SK-N-SH (cell line): ENCODE data around the gene CHGA.

Experiments used
- TAF1 ChIP-seq: IDR thresholded peaks from 2 replicates; pipeline ENCODE4 v1.6.1; 2012; ENCODE audit warnings: low read depth, mild to moderate bottlenecking, low read length, moderate library complexity, borderline replicate concordance
- TF ChIP-seq, protein P1 (sequence below): fragments of 200-600 bp; sonication (generic); IDR thresholded peaks from 2 replicates; pipeline ENCODE4 v1.6.1; 2017; ENCODE audit warnings: antibody characterized with exemption, mild to moderate bottlenecking, moderate library complexity
- TF ChIP-seq, protein P2 (sequence below): IDR thresholded peaks from 2 replicates; pipeline ENCODE4 v1.4.0; 2012; ENCODE audit warnings: low read depth
- TF ChIP-seq, protein P3 (sequence below): IDR thresholded peaks from 2 replicates; pipeline ENCODE4 v1.4.0; 2012; ENCODE audit warnings: low read depth, borderline replicate concordance

DNA sequence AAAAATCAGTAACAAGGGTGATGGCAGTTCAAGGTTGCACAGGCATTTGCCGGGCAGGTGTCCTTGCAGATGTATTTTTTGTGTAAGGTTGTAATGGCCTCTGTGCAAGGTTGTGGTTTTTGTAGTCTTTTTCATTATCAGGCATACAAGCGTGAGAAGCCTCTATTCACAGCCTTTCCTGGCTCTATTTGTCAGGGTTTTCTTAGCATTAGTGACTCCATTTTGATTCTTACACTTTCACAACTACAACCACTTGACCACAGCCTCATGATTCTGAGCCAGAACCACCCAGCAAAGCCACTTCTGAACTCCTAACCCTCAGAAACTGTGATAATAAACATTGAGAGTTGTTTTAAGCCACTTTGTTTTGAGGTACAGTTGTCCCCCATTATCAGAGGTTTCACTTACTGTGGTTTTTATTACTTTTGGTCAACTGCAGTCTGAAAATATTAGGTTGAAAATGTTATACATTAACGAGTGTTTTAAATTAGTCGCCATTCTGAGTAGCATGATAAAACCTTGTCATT, 27.5 kb upstream of the CHGA start:
- TF ChIP-seq, protein P1, sequence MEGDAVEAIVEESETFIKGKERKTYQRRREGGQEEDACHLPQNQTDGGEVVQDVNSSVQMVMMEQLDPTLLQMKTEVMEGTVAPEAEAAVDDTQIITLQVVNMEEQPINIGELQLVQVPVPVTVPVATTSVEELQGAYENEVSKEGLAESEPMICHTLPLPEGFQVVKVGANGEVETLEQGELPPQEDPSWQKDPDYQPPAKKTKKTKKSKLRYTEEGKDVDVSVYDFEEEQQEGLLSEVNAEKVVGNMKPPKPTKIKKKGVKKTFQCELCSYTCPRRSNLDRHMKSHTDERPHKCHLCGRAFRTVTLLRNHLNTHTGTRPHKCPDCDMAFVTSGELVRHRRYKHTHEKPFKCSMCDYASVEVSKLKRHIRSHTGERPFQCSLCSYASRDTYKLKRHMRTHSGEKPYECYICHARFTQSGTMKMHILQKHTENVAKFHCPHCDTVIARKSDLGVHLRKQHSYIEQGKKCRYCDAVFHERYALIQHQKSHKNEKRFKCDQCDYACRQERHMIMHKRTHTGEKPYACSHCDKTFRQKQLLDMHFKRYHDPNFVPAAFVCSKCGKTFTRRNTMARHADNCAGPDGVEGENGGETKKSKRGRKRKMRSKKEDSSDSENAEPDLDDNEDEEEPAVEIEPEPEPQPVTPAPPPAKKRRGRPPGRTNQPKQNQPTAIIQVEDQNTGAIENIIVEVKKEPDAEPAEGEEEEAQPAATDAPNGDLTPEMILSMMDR, result no peak
- TF ChIP-seq, protein P2, sequence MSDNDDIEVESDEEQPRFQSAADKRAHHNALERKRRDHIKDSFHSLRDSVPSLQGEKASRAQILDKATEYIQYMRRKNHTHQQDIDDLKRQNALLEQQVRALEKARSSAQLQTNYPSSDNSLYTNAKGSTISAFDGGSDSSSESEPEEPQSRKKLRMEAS, result no peak
- TF ChIP-seq, protein P3, sequence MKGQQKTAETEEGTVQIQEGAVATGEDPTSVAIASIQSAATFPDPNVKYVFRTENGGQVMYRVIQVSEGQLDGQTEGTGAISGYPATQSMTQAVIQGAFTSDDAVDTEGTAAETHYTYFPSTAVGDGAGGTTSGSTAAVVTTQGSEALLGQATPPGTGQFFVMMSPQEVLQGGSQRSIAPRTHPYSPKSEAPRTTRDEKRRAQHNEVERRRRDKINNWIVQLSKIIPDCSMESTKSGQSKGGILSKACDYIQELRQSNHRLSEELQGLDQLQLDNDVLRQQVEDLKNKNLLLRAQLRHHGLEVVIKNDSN, result no peak
- TF ChIP-seq TAF1, result no peak
